Middle frontal gyrus (tissue), 1 donor: Measurements from ENCODE around the gene GPR183.

ENCODE experiments used
- DNase-seq: peaks from one replicate; pipeline ENCODE4 v3.0.0-alpha.2; 2015; ENCODE audit warnings: low spot score; ENCODE audit errors: extremely low spot score

The GPR183 gene

GRCh38 chr13:99295488-99296252 is 11.5 kb downstream of the GPR183 start:
- DNase-seq, result no peak

DNA sequence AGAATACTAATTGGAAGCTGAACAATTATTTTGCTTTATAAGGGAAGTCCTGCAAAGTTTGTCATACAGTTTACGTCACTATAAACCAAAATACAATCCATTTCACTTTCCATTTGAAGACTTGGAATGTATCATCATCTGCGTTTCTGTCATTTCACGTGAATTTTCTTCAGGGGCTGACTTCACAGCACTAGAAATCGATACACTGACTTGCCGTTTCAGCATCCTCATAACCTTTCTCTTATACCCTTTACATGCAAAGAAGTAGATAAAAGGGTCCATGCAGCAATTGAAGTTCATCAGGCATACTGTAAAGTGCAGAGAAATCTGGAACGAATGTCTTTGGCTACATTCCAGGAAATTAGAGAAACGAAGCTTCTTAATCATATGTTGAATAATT is 12.2 kb downstream of the GPR183 start:
- DNase-seq, result no peak

DNA sequence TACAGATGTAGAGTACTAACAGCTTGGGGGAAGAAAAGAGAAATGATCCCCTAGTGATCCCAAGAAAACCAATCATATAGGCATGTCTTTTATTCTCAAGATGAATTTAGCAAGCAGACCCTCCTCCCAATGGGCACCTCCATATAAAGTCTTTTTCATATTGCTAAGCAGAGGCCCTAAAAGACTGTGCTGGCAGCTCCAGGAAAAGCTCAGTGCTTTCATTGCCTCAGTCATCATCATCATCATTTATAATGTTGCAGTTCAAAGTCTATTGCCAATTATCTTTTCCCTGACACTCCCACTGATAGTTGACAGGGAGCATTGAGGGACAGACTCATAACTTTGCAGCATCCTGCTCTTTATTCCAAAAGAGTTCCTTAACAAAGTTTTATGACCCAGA is 13.0 kb downstream of the GPR183 start:
- DNase-seq, result no peak

GRCh38 chr13:99293178-99293577 is 14.0 kb downstream of the GPR183 start:
- no peak for DNase-seq

DNA sequence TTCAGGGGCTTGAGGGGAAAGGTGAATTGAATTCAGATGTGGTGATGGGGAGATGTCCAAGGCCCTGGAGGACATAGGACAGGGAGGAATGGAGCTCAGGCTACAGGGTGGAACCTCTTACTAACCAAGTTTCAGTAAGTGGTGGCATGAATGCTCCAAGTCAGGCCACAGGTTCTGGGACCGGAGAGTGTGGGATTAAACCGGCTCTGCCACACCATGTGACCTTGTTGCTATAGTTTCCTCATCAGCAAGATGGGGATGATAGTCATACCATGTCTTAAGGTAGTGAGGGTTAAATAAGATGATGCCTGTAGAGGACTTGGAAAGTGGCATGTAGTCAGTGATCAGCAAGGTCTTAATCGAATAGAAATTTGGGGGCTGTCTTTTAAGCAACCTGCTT is 16.3 kb downstream of the GPR183 start:
- DNase-seq, result no peak

DNA sequence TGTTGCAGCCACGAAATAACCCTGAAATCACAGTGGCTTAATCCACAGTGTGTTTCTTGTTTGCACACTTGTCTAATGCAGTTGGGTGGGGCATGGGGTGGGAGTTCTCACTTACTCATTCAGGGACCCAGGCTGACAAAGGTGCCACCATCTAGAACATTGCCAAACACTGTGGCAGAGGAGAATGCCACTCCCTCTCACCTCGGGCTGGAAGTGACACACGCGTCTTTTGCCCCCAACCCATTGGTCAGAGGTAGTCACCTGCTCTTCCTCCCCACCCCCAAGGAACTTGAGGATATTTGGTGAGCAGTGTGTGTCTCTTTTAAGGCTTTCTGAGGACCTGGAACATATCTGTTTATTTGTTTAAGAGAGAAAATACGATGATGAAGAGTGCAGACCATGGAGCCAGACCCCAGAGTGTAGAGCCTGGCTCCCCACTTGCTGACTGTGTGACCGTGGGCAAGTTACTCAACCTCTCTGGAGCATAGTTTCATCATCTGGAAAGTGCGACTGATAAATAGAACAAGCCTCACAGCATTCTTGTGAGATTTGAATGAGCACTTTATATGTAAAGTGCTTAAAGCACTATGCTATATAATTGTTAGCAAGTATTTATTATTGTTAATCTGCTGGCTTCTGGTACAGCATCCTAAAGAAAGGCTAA is 17.4 kb downstream of the GPR183 start:
- no peak for DNase-seq

DNA sequence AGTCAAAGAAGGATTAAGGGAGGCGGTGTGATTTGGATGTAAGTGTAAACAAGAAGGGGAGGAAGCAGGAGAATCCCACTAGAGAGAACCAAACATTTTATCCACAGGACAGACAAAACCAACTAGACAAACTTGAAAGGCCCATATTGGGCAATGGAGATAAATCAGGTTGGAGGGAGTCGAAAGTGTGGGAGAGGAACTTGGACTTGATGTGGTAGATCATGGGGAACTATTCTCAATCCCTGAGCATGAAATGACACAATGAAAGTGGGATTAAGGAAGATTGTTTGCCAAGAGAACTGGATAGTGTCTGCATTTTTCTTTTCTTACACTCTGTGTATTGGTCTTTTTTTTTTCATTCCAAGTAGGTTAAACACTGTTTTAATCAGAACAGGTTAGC is 17.9 kb downstream of the GPR183 start:
- no peak for DNase-seq

DNA sequence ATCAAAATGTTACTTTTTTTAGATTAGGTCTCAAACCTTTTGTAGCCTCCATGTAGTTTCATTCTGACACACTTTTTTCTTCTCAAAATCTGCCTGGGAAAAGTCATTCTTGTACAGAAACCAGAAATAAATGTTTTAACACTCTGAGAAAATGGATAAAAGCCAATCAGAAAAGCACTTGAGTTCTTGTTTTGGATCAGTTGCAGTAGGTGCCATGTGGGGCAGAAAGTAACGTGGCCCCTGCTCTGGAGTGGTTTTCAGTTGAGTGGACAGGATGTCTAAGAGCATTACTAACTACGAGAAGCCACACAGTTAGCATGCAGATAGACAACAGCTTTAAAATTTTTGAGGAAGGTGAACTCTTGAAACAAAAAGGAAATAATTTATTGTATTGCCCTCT is 19.1 kb downstream of the GPR183 start:
- DNase-seq, result no peak

- no peak for DNase-seq
Measured at GRCh38 chr13:99287551-99287950, 19.6 kb downstream of the GPR183 start.

GRCh38 chr13:99285432-99286182 is 21.6 kb downstream of the GPR183 start:
- no peak for DNase-seq

- DNase-seq, result no peak
Measured at GRCh38 chr13:99282264-99283231, 24.7 kb downstream of the GPR183 start.

DNA sequence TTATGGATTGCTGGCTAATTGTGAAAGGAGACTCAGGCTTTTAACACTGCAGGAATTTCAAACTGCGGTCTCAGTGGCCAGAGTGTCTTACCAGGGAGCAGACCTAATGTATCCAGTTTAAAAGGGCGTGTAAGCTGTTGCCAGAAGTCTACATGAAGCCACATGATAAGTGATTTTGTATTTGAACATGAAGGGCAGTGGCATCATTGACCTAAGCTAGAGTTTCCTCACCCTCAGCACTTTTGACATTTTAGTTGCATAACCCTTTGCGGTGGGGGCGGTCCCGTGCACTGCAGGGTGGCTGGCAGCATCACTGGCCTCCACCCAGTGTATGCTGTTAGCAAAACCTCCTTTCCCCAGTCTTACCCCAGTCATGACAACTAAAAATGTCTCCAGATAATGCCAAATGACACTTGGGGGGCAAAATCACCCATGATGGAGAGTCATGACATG is 25.4 kb downstream of the GPR183 start:
- DNase-seq, result no peak

- no peak for DNase-seq
Measured at GRCh38 chr13:99280166-99280565, 27.0 kb downstream of the GPR183 start.

- DNase-seq, result no peak
Measured at GRCh38 chr13:99279637-99280036, 27.6 kb downstream of the GPR183 start.

DNA sequence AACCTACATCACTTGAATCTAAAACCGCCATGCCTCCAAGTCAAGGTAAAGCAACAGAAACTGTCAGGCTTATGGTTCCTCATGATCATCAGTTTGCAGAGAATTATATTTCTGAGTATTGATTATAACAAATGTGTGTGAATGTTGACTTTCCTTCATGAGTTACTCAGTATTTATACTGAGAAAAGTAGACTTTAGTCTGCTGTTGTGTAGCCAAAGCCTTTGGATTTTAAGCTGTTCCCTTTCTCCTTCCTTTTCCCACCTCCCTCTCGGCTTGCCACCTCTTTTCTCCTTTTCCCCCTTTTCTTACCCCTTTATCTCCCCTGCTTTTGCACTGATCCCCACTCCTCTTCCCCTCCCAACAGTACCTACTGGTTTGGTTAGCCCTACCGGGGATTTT is 28.4 kb downstream of the GPR183 start:
- DNase-seq, result no peak

GRCh38 chr13:99278200-99278599 is 29.0 kb downstream of the GPR183 start:
- no peak for DNase-seq

DNA sequence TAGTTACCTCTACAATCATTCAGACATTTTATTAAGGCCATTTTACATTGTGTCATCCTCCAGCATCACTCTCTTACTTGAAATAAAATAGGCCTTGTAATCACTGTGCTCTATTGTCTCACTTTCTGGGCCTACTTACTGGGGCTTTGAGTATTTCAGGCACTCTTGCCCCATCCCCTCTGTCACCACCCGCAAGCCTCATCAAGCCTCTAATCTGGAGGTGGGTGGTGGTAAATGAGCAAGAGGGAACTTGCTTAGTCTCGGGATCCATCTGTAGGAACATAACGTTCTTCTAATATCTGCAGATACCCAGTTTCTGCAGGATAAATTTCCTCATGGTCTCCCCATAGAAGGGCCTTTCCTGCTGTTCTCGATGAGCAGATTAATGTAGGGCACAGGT is 29.6 kb downstream of the GPR183 start:
- DNase-seq, result no peak

DNA sequence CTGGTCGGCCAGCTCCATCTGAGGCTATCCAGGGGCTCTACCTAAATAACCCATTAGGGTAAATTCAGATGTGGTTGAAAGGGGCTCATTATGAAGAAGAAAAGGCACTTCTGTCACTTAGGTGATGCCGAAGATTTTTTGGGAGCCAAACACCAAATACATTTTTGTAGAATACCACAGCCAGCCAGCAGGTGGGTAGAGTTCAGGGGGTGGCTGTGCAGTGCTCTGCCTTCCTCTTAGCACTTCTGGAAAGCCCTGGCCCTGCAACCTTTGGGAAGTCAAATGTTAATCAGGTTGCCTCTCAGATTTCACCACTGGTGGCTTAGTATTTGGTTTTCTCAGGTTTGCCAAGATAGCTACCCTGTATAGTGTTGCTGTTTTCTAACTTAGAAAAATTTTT is 30.5 kb downstream of the GPR183 start:
- no peak for DNase-seq

- DNase-seq, result no peak
Measured at GRCh38 chr13:99275093-99275469, 32.1 kb downstream of the GPR183 start.

DNA sequence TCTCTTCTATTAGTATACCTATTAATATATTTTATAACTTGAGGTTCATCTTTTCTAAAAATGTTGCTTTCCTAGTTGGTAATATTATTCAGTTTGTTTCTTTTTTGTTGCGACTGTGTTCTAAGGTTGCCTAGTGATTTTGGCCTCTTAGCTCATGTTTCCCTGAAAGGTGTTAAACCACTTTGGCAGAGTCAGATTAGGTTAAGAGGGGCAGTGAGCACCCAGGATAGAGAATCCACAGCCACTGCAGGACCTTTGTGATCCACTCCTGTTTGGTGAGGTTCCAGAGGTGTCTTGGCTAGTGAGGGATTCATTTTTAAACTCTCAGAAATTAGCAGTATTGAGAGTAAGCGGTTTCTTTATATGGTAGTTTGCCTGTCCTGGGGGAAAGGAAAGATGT is 34.1 kb downstream of the GPR183 start:
- DNase-seq, result no peak

DNA sequence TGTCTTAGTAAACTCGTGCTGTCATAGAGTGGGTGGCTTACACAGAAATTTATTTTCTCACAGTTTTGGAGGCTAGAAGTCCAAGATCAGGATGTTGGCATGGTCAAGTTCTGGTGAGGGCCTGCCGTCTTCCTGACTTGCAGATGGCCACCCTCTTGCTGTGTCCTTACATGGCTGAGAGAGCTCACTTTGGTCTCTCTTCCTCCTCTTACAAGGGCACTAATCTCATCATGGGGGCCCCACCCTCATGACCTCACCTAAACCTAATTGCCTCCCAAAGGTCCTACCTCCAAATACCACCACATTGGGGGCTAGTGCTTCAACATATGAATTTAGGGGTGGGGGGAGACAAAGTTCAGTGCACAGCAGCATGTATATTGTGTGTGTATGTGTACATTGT is 34.7 kb downstream of the GPR183 start:
- no peak for DNase-seq
